Left ventricle myocardium inferior (tissue), 1 donor: Measurements from ENCODE around the gene PLXNA4. TPM values are rescaled to one million over a fixed set of nuclear protein-coding genes. Genes with fewer than 3 reads are reported as not detected.

Source experiments
- DNase-seq: peaks from one replicate; pipeline ENCODE4 v3.0.0-alpha.2; 2020
- H3K27ac ChIP-seq: fragments of 200-600 bp; replicated peaks from 2 replicates; pipeline ENCODE4 v1.8.0; 2021
- H3K27me3 ChIP-seq: fragments of 200-600 bp; 2 replicates; pipeline ENCODE4 v1.8.0; 2021; ENCODE audit warnings: low read depth
- H3K36me3 ChIP-seq: fragments of 200-600 bp; 2 replicates; pipeline ENCODE4 v1.8.0; 2021
- H3K4me1 ChIP-seq: fragments of 200-600 bp; 2 replicates; pipeline ENCODE4 v1.8.0; 2021
- H3K4me3 ChIP-seq: fragments of 200-600 bp; 2 replicates; pipeline ENCODE4 v1.8.0; 2021; ENCODE audit warnings: mild to moderate bottlenecking, moderate library complexity
- H3K9me3 ChIP-seq: fragments of 200-600 bp; replicated peaks from 2 replicates; pipeline ENCODE4 v1.8.0; 2021
- intact Hi-C: fragments of 100-400 bp; cut with micrococcal nuclease; formaldehyde crosslinking; loops from one replicate; pipeline ENCODE4 v1.11.0; 2022
- total RNA-seq: library from RNA; stranded (reverse); fragmentation: NEBNext Ultra II Directional; extraction: Animal tissue kit (Norgen Biotek cat#: 25700); gene quantifications from one replicate; pipeline ENCODE4 v1.2.1, GENCODE V29; 2021
- TF ChIP-seq, protein P1 (sequence below): fragments of 200-600 bp; IDR thresholded peaks from 2 replicates; pipeline ENCODE4 v1.8.0; 2021; ENCODE audit warnings: antibody characterized with exemption, mild to moderate bottlenecking, borderline replicate concordance
- donor health status: DM: no; HTN: yes; CAD: no; lungs with severe emphysema.

The PLXNA4 gene
- total RNA-seq, 1 donor from 2014 or later: 18.1 TPM

DNA sequence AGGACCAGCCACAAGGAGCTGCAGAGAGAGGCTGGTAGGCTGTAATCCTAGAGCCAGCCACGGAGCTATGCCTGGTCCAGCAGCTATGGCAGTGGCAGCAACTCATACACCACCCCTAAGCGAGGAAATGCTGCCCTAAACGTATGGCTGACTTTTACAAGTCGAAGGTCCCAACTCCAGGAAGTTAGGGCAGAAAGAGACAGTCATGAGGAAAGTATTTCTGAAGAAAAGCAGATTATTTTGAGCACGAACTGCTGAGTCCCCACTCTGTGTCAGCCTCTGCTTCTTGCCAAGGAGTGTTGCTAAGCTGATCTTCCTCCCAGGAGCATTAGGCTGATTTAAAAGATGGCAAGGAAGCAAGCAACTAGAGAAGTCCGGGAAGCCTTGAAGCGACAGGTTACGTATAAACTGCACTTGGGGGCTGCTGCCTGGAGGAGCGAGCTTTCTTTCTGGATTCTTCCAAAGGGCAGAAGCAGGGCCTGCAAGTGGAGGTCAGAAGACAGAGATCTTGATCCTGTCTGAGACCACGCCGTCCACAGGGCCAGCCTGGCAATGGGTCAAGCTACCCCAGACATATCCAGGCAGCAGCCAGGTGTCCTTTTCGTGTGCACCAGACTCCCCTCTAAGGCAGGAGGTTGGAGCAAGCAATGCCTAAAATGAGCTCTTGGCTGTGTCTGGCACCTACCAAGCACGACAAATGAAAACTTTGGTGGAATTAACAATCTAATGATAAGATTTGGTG is 39.4 kb downstream of the PLXNA4 start:
- Histone ChIP-seq H3K27me3 (no peaks in the 10 kb centered on the region), H3K36me3 (no peaks in the 10 kb centered on the region), H3K4me1 (peaks cover 11% of the 10 kb centered on the region), H3K9me3 (no peaks in the 10 kb centered on the region), H3K4me3 (no peak overlapping the region), H3K27ac (no peak overlapping the region)
- TF ChIP-seq, protein P1, sequence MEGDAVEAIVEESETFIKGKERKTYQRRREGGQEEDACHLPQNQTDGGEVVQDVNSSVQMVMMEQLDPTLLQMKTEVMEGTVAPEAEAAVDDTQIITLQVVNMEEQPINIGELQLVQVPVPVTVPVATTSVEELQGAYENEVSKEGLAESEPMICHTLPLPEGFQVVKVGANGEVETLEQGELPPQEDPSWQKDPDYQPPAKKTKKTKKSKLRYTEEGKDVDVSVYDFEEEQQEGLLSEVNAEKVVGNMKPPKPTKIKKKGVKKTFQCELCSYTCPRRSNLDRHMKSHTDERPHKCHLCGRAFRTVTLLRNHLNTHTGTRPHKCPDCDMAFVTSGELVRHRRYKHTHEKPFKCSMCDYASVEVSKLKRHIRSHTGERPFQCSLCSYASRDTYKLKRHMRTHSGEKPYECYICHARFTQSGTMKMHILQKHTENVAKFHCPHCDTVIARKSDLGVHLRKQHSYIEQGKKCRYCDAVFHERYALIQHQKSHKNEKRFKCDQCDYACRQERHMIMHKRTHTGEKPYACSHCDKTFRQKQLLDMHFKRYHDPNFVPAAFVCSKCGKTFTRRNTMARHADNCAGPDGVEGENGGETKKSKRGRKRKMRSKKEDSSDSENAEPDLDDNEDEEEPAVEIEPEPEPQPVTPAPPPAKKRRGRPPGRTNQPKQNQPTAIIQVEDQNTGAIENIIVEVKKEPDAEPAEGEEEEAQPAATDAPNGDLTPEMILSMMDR: no peak
- no peak for DNase-seq
- intact Hi-C loops: no loop called here

DNA sequence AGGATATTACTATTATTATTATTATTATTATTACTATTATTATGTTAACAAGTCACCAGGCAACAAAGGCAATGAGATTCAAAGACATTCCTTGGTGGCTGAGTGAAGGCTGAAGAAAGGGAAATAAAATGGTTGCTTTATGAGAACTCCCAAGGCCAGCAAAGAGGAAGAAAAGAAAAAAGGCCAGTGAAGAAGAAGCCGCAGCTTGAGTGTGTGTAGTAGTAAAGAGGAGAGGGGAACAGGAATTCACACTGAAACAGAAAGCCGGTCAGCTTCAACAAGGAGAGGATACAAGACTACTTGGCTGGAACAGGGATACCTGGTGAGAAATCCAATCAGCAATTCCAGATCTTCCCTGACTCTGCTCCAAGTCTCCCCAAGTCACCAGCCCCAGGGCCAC is 42.4 kb downstream of the PLXNA4 start:
- TF ChIP-seq, protein P1: no peak
- no peak for DNase-seq
- Histone ChIP-seq H3K4me1 (peaks cover 11% of the 10 kb centered on the region), H3K9me3 (no peaks in the 10 kb centered on the region), H3K4me3 (no peak overlapping the region), H3K36me3 (no peaks in the 10 kb centered on the region), H3K27ac (no peak overlapping the region), H3K27me3 (no peaks in the 10 kb centered on the region)
- intact Hi-C loops: no loop called here

DNA sequence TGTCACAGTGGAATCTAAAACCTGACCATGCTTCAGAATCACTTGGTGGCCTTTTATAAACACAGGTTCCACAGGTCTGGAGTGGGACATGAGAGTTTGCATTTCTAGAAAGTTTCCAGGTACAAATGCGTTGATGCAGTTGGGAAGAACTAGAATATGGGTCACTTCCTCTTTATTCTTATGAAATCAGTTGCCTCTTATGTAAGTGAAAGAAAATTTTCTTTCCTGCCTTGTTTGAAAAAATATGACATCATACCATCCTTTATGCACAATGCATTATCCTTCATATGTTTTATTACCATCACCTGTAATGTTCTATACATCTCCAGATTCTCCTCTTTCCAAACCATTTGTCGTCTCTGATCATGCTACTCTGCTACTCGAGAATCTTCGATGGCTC is 44.0 kb downstream of the PLXNA4 start:
- TF ChIP-seq, protein P1: no peak
- Histone ChIP-seq H3K27me3 (no peaks in the 10 kb centered on the region), H3K4me3 (no peak overlapping the region), H3K9me3 (no peaks in the 10 kb centered on the region), H3K27ac (no peak overlapping the region), H3K4me1 (peaks cover 4% of the 10 kb centered on the region), H3K36me3 (no peaks in the 10 kb centered on the region)
- intact Hi-C loops: no loop called here
- no peak for DNase-seq

- Histone ChIP-seq H3K27ac (no peak overlapping the region), H3K36me3 (no peaks in the 10 kb centered on the region), H3K9me3 (no peaks in the 10 kb centered on the region), H3K27me3 (no peaks in the 10 kb centered on the region), H3K4me1 (no peaks in the 10 kb centered on the region), H3K4me3 (no peak overlapping the region)
- no peak for DNase-seq
- intact Hi-C loops: no loop called here
- TF ChIP-seq, protein P1: no peak
These were observed 44.7 kb downstream of the PLXNA4 start for GRCh38 chr7:132531562-132531961.

DNA sequence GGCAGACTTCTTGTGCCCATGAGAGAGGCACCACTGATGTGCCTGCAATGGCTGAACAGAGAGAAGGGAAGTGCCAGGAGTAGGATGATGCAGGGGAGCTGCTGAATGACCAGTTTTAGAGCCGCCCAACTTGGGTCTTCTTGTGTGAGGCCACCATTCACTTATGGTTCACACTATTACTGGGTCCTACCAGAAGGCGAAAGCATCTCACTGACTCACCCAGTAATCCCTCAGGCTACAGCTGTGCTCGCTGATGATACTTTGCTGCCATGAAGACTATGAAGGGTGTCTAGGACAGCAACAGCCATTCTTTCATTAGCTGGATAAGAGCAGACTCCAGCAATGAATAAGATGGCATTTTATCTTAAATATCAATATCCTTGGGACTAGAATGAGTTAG is 47.6 kb downstream of the PLXNA4 start:
- Histone ChIP-seq H3K4me1 (no peaks in the 10 kb centered on the region), H3K36me3 (no peaks in the 10 kb centered on the region), H3K9me3 (no peaks in the 10 kb centered on the region), H3K27ac (no peak overlapping the region), H3K27me3 (no peaks in the 10 kb centered on the region), H3K4me3 (no peak overlapping the region)
- TF ChIP-seq, protein P1: no peak
- intact Hi-C loops: no loop called here
- no peak for DNase-seq
